Right lobe of liver (tissue), 6 donors: ENCODE results near the gene DAPK1. TPM values are rescaled to one million over a fixed set of nuclear protein-coding genes. Genes with fewer than 3 reads are reported as not detected.

Experiments
- ATAC-seq, 4 donors: fragments of 200-7000 bp; cut with Tn5 transposase; one replicate each; pipeline ENCODE4 v1.9.1; 2020; ENCODE audit warnings: mild to moderate bottlenecking in 4 of 4, moderate library complexity in 4 of 4
- DNase-seq, 3 donors: peaks; one replicate each; pipeline ENCODE4 v3.0.0-alpha.2; 2020
- H3K27ac ChIP-seq, 3 donors: fragments of 200-600 bp; one replicate each; pipeline ENCODE4 v1.8.0; 2022
- H3K27me3 ChIP-seq, 2 donors: fragments of 200-600 bp; one replicate each; pipeline ENCODE4 v1.8.0; 2022
- H3K36me3 ChIP-seq, 4 donors: fragments of 200-600 bp; sonication (generic) in 1 of 4; one replicate each; pipeline versions ENCODE4 v1.5.1 to v1.8.0; 2017 to 2022; ENCODE audit warnings: control low read depth in 1 of 4
- H3K4me1 ChIP-seq, 4 donors: fragments of 200-600 bp; sonication (generic) in 1 of 4; one replicate each; pipeline versions ENCODE4 v1.5.1 to v1.8.0; 2017 to 2022; ENCODE audit warnings: control low read depth in 1 of 4
- H3K4me3 ChIP-seq, 3 donors: fragments of 200-600 bp; one replicate each; pipeline ENCODE4 v1.8.0; 2022
- H3K9me3 ChIP-seq, 4 donors: fragments of 200-600 bp; sonication (generic) in 1 of 4; one replicate each; pipeline versions ENCODE4 v1.5.1 to v1.8.0; 2017 to 2022; ENCODE audit warnings: control low read depth in 1 of 4
- POLR2A ChIP-seq: fragments of 450-650 bp; IDR thresholded peaks from one replicate; pipeline ENCODE4 v1.6.1; 2017; ENCODE audit warnings: antibody characterized with exemption, mild to moderate bottlenecking
- WGBS: methylation state at CpG from one replicate; pipeline ENCODE4 v1.1.6; 2018; ENCODE audit warnings: low coverage, low lambda C conversion rate; ENCODE audit not compliant: insufficient coverage; ENCODE audit errors: missing lambda C conversion rate; 5-methylcytosine and 5-hydroxymethylcytosine counted together
- intact Hi-C, 2 donors: fragments of 100-400 bp; cut with DNase I; formaldehyde crosslinking; loops; one replicate each; pipeline versions ENCODE4 v1.11.2 to v1.14.1; 2022
- total RNA-seq, 6 experiments: library from RNA; depleted of rRNA in 2 of 6; stranded (reverse); fragments of >200 nt in 2 of 6; fragmentation: NEBNext Ultra II Directional in 3 of 6; extraction: Animal tissue kit (Norgen Biotek cat#: 25700) in 3 of 6; gene quantifications; one replicate each; pipeline versions ENCODE4 v1.1.0 to v1.2.4, GENCODE V29; 2016 to 2023
- TF ChIP-seq, protein P1 (sequence below), 4 donors: fragments of 200-600 bp in 3 of 4; fragments of 450-650 bp in 1 of 4; IDR thresholded peaks; one replicate each; pipeline versions ENCODE4 v1.5.1 to v1.8.0; 2016 to 2022; ENCODE audit warnings: antibody characterized with exemption in 4 of 4, mild to moderate bottlenecking in 2 of 4
- donor health status: DM: no; HTN: yes; CAD: no.
- donor health status: DM: no; HTN: no; CAD: no.
- donor health status: DM: no; HTN: no; CAD: no.
- donor health status: DM: no; HTN: yes; CAD: no.
- donor health status: DM: no; HTN: yes; CAD: no.

The DAPK1 gene
- total RNA-seq, 6 experiments from 2014 or later = 17.4 to 55.0 (median 33.9) TPM

DNA sequence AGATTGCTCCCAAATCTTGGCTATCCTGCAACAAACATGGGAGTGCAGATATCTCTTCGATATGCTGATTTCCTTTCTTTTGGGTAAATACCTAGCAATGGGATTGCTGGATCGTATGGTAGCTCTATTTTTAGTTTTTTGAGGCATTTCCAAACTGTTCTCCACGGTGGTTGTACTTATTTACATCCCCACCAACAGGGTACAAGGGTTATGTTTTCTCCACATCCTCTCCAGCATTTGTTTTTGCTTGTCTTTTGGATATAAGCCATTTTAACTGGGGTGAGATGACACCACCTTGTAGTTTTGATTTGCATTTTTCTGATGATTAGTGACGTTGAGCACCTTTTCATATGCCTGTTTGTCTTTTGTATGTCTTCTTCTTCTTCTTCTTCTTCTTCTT lies 248.5 kb downstream of the DAPK1 start:
- H3K27ac ChIP-seq = peak overlapping the region in 2 of 3 donors; percentile 43 to 58
- 29% methylated on average over 4 of the region's 4 CpGs for WGBS
- peaks cover 0 to 4% (median 0%) of the 10 kb centered on the region in 4 donors for H3K9me3 ChIP-seq
- ATAC-seq = peak; percentile 77 to 87 (median 80)
- H3K36me3 ChIP-seq = no peaks in the 10 kb centered on the region
- no peak for TF ChIP-seq POLR2A
- TF ChIP-seq, protein P1, sequence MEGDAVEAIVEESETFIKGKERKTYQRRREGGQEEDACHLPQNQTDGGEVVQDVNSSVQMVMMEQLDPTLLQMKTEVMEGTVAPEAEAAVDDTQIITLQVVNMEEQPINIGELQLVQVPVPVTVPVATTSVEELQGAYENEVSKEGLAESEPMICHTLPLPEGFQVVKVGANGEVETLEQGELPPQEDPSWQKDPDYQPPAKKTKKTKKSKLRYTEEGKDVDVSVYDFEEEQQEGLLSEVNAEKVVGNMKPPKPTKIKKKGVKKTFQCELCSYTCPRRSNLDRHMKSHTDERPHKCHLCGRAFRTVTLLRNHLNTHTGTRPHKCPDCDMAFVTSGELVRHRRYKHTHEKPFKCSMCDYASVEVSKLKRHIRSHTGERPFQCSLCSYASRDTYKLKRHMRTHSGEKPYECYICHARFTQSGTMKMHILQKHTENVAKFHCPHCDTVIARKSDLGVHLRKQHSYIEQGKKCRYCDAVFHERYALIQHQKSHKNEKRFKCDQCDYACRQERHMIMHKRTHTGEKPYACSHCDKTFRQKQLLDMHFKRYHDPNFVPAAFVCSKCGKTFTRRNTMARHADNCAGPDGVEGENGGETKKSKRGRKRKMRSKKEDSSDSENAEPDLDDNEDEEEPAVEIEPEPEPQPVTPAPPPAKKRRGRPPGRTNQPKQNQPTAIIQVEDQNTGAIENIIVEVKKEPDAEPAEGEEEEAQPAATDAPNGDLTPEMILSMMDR (IDR thresholded peaks at IDR 0.05) = no peak
- intact Hi-C loops = no loop called here
- H3K4me3 ChIP-seq = no peak overlapping the region
- no peaks in the 10 kb centered on the region for H3K27me3 ChIP-seq
- peaks cover 0 to 11% (median 4%) of the 10 kb centered on the region in 4 donors for H3K4me1 ChIP-seq
- no peak for DNase-seq

DNA sequence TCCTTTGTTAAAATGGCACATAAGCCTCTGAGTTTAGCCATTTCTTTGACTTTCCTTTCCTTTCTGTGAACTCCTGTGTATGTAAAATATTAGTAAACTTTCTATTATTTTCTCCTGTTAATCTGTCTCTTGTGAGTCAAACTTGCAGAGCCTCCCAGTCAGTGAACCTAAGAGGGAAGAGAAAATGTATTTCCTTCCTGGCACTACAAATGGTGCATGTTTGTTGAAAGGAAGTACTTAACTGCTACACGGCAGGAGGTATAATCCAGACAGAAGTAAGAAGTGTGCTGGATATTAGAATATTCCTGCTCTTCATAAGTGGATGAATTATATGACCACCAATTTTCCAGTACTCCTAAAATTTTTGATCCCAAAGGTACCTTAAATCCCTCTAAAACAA lies 251.2 kb downstream of the DAPK1 start:
- Histone ChIP-seq H3K4me3 (no peak overlapping the region), H3K27me3 (no peaks in the 10 kb centered on the region), H3K9me3 (no peaks in the 10 kb centered on the region), H3K27ac (peak overlapping the region in 1 of 3 donors; percentile 11), H3K4me1 (peaks cover 0 to 16% (median 5%) of the 10 kb centered on the region in 4 donors), H3K36me3 (no peaks in the 10 kb centered on the region)
- WGBS = 38% methylated on average over 1 of the region's 1 CpG
- no peak for DNase-seq
- intact Hi-C loops = no loop called here
- TF ChIP-seq, protein P1 (IDR thresholded peaks at IDR 0.05) = no peak
- no peak for TF ChIP-seq POLR2A
- no peak for ATAC-seq

DNA sequence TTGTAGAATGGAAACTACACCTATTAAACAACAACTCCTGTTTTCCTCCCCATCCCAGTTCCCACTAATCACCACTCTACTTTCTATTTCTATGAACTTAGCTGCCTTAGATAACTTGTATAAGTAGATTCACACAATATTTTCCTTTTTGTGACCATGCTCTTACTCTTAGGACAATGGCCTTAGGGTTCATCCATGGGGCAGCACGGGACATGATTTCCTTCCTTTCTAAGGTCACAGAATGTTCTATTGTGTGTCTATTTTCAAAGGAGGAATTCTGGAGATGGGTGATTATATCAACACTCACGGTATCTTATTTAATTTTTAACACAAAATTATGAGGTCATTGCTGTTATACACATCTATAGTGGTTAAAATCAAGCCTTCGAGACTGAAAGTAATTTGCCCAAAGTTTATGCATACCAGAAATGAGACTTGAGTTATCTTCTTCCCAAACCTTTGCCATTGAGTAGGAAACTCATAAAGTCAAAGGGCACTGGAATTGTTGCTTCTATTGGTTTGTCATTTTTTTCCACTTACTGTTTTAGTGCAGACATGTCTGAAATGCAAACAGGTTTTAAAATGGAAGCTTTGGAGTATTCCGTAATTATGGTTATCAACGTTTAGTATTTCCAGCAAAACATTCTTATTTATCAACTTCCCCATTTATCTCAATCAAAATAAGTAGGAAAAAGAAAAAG lies 251.8 kb downstream of the DAPK1 start:
- peak in 3 of 4 donors; percentile 15 to 62 (median 20) for ATAC-seq
- H3K4me3 ChIP-seq = no peak overlapping the region
- peak overlapping the region in 1 of 3 donors; percentile 58 for H3K27ac ChIP-seq
- DNase-seq = no peak
- WGBS = 50% methylated on average over 5 of the region's 5 CpGs
- TF ChIP-seq POLR2A = no peak
- TF ChIP-seq, protein P1 (IDR thresholded peaks at IDR 0.05) = no peak
- no peaks in the 10 kb centered on the region for H3K27me3 ChIP-seq
- H3K4me1 ChIP-seq = peaks cover 0 to 16% (median 5%) of the 10 kb centered on the region in 4 donors
- intact Hi-C loops = no loop called here
- no peaks in the 10 kb centered on the region for H3K36me3 ChIP-seq
- H3K9me3 ChIP-seq = no peaks in the 10 kb centered on the region

DNA sequence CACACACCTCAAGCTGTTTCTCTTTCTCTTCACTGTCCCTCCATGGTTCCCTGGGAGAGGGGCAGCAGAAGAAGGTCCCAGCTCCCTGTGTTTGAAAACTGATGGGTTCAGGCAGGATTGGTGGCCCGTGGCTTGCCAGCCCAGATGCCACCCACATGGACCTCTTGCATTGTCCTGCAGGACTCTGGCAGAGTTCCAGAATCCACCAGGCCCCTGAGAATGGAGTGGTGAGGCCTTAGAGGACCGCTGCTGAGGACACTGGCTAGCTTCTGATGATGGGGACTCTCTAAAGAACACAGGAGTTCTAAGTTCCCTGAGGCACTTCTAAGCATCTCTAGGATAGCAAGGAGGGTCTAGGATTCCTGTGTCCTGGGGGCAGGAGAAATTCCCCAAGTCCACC lies 253.1 kb downstream of the DAPK1 start:
- peak overlapping the region; percentile 29 to 58 (median 53) for H3K27ac ChIP-seq
- peak in 1 of 4 donors; percentile 17 for ATAC-seq

More for the DNA sequence above, 253.1 kb downstream of the DAPK1 start:
- H3K4me1 ChIP-seq = peaks cover 0 to 16% (median 5%) of the 10 kb centered on the region in 4 donors
- no peaks in the 10 kb centered on the region for H3K9me3 ChIP-seq
- peak in 1 of 3 donors; percentile 54 for DNase-seq
- intact Hi-C loops = no loop called here
- no peak for TF ChIP-seq POLR2A
- TF ChIP-seq, protein P1 (IDR thresholded peaks at IDR 0.05) = no peak
- H3K27me3 ChIP-seq = no peaks in the 10 kb centered on the region
- 40% methylated on average over 1 of the region's 2 CpGs for WGBS
- H3K4me3 ChIP-seq = no peak overlapping the region
- H3K36me3 ChIP-seq = no peaks in the 10 kb centered on the region
